Endothelial cell (in vitro differentiated cells): ENCODE results near the gene MAML2. TPM values are rescaled to one million over a fixed set of nuclear protein-coding genes. Genes with fewer than 3 reads are reported as not detected.
A peak's percentile ranks its signal among the peaks of the same experiment; 100 is the strongest.

ENCODE experiments used
- DNase-seq: peaks from one replicate; pipeline ENCODE4 v3.0.0; 2021; ENCODE audit warnings: low spot score
- H3K27ac Mint-ChIP-seq: one replicate; pipeline ENCODE4 v1.8.0; 2021; ENCODE audit warnings: mixed read lengths, inconsistent platforms; ENCODE audit not compliant: unreplicated experiment
- H3K27me3 Mint-ChIP-seq: one replicate; pipeline ENCODE4 v1.8.0; 2021; ENCODE audit warnings: mild to moderate bottlenecking, moderate library complexity, mixed read lengths, inconsistent platforms; ENCODE audit not compliant: unreplicated experiment
- H3K36me3 Mint-ChIP-seq: one replicate; pipeline ENCODE4 v1.8.0; 2021; ENCODE audit warnings: mild to moderate bottlenecking, low read depth, mixed read lengths, inconsistent platforms; ENCODE audit not compliant: unreplicated experiment
- H3K4me1 Mint-ChIP-seq: one replicate; pipeline ENCODE4 v1.8.0; 2021; ENCODE audit warnings: mild to moderate bottlenecking, mixed read lengths, inconsistent platforms; ENCODE audit not compliant: unreplicated experiment
- H3K4me3 Mint-ChIP-seq: one replicate; pipeline ENCODE4 v1.8.0; 2021; ENCODE audit warnings: mild to moderate bottlenecking, mixed read lengths, inconsistent platforms; ENCODE audit not compliant: unreplicated experiment
- H3K9me3 Mint-ChIP-seq: one replicate; pipeline ENCODE4 v1.8.0; 2021; ENCODE audit warnings: mixed read lengths, inconsistent platforms; ENCODE audit not compliant: unreplicated experiment
- CTCF ChIP-seq: fragments of 200-600 bp; sonication (generic); IDR thresholded peaks from one replicate; pipeline ENCODE4 v1.5.0; 2021; ENCODE audit warnings: antibody characterized with exemption; ENCODE audit not compliant: unreplicated experiment
- total RNA-seq: library from RNA; stranded (reverse); fragmentation: NEBNext Ultra II Directional; extraction: Animal tissue kit (Norgen Biotek cat#: 25700); gene quantifications from one replicate; pipeline ENCODE4 v1.2.1, GENCODE V29; 2021; ENCODE audit not compliant: unreplicated experiment

Gene MAML2
- total RNA-seq, 1 donor from 2014 or later, result 6.2 TPM

GRCh38 chr11:96103721-96104120, 239.3 kb downstream of the MAML2 start:
- no peak for DNase-seq
- Mint-ChIP-seq H3K27me3 (peaks cover 2% of the 10 kb centered on the region), H3K9me3 (no peaks in the 10 kb centered on the region), H3K4me3 (no peak overlapping the region), H3K27ac (peak overlapping the region; percentile 70), H3K36me3 (no peaks in the 10 kb centered on the region), H3K4me1 (peaks cover 10% of the 10 kb centered on the region)
- no peak for TF ChIP-seq CTCF

DNA sequence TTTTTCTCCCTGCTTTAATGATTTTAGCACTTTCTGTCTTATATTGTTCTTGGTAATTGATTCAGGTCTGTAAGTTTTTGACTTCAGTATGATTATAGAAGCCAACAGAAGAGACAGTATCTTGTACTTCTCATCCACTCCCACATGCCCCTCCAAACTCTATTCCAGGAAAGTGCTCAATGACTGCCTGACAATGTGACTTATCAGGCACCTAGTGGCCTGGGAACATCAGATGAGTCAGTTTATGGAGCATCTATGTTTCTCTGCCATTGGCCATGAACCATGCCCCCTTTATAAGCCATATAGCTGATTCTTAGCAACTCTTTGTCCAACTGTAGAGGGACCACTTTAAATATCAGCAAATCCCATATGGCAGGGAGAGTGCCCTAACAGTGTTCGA, 239.9 kb downstream of the MAML2 start:
- Mint-ChIP-seq H3K4me3 (no peak overlapping the region), H3K27ac (no peak overlapping the region), H3K36me3 (no peaks in the 10 kb centered on the region), H3K9me3 (no peaks in the 10 kb centered on the region), H3K4me1 (peaks cover 11% of the 10 kb centered on the region), H3K27me3 (peaks cover 2% of the 10 kb centered on the region)
- TF ChIP-seq CTCF, result no peak
- DNase-seq, result no peak

DNA sequence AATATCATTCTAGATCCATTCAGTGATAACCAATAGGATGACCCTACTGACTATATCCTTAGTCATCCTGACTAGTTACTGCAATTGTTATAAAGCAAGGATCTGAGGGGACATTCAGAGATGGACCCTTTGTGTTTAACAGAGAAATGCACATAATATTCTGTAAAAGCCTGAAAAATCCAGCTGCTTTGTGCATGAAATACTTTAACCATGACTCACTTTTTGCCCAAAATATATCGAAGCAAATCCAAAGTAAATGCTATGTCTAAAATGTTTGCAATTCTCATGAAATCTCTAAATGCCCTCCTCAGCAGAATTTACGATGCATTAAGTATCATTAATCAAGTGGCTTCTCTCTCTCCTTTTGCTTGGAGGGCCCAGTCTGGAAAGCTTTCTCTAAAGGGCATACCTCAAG, 240.3 kb downstream of the MAML2 start:
- Mint-ChIP-seq H3K4me1 (peaks cover 11% of the 10 kb centered on the region), H3K27ac (no peak overlapping the region), H3K9me3 (no peaks in the 10 kb centered on the region), H3K4me3 (no peak overlapping the region), H3K27me3 (no peaks in the 10 kb centered on the region), H3K36me3 (no peaks in the 10 kb centered on the region)
- DNase-seq, result no peak
- TF ChIP-seq CTCF, result no peak

DNA sequence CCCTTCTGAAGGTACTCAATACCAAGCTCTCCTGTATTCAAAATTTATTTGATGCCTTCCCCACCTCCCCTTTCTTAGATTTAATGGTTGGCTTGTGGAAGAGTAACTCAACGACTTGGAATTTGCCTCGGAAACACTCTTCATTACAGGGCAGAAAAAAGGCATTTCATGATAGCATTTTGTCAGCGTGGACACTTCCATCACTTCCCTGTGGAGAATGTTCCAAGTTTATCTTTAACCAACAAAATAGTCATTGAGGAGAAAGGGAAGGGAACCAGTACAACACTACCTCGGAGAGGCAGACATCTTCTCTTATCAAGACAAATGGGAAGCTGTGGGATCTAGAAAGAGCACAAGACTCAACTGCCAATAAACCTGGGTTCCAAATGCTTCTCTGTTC, 241.8 kb downstream of the MAML2 start:
- Mint-ChIP-seq H3K4me1 (peaks cover 11% of the 10 kb centered on the region), H3K4me3 (no peak overlapping the region), H3K36me3 (no peaks in the 10 kb centered on the region), H3K27ac (no peak overlapping the region), H3K9me3 (no peaks in the 10 kb centered on the region), H3K27me3 (peaks cover 2% of the 10 kb centered on the region)
- no peak for DNase-seq
- TF ChIP-seq CTCF, result no peak

- no peak overlapping the region for H3K27ac Mint-ChIP-seq
- H3K4me1 Mint-ChIP-seq, result peaks cover 8% of the 10 kb centered on the region
- peaks cover 2% of the 10 kb centered on the region for H3K27me3 Mint-ChIP-seq
These were observed 244.3 kb downstream of the MAML2 start for GRCh38 chr11:96098511-96099241.

More at GRCh38 chr11:96098511-96099241, 244.3 kb downstream of the MAML2 start:
- no peak for DNase-seq
- no peaks in the 10 kb centered on the region for H3K36me3 Mint-ChIP-seq
- TF ChIP-seq CTCF, result no peak
- H3K4me3 Mint-ChIP-seq, result no peak overlapping the region
- no peaks in the 10 kb centered on the region for H3K9me3 Mint-ChIP-seq
